Neural cell (in vitro differentiated cells): ENCODE data around the gene STRN.

Experiments used
- CTCF ChIP-seq: fragments of 450-650 bp; IDR thresholded peaks from 2 replicates; pipeline ENCODE4 v1.5.1; 2014; ENCODE audit warnings: antibody characterized with exemption, mild to moderate bottlenecking, moderate library complexity; ENCODE audit not compliant: poor library complexity, severe bottlenecking
- EP300 ChIP-seq: fragments of 450-650 bp; conservative IDR thresholded peaks from 2 replicates; pipeline ENCODE4 v1.6.1; 2014; ENCODE audit warnings: antibody characterized with exemption, mild to moderate bottlenecking, moderate library complexity; ENCODE audit not compliant: poor library complexity, severe bottlenecking
- MXI1 ChIP-seq: fragments of 450-650 bp; conservative IDR thresholded peaks from 2 replicates; pipeline ENCODE4 v1.6.1; 2014; ENCODE audit warnings: antibody characterized with exemption, mild to moderate bottlenecking; ENCODE audit not compliant: poor library complexity, severe bottlenecking
- POLR2AphosphoS5 ChIP-seq: IDR thresholded peaks from 2 replicates; pipeline ENCODE4 v1.6.1; 2012
- RAD21 ChIP-seq: fragments of 450-650 bp; conservative IDR thresholded peaks from 2 replicates; pipeline ENCODE4 v1.6.1; 2014; ENCODE audit warnings: antibody characterized with exemption, mild to moderate bottlenecking, moderate library complexity
- REST ChIP-seq: IDR thresholded peaks from 2 replicates; pipeline ENCODE4 v1.6.1; 2012; ENCODE audit warnings: borderline replicate concordance
- SMC3 ChIP-seq: fragments of 450-650 bp; conservative IDR thresholded peaks from 2 replicates; pipeline ENCODE4 v1.6.1; 2014; ENCODE audit warnings: antibody characterized with exemption, mild to moderate bottlenecking, moderate library complexity; ENCODE audit not compliant: poor library complexity
- TAF1 ChIP-seq: IDR thresholded peaks from 2 replicates; pipeline ENCODE4 v1.6.1; 2012; ENCODE audit warnings: low read depth

GRCh38 chr2:36960005-36960675 is 6.2 kb downstream of the STRN start:
- TF ChIP-seq CTCF (no peak), MXI1 (no peak), REST (no peak), EP300 (no peak), RAD21 (no peak), SMC3 (no peak), POLR2AphosphoS5 (no peak), TAF1 (no peak)
